Measurements from ENCODE around the gene THOC5.
"Not testable (repeated sequence)": the region's sequence is repeated elsewhere in the genome, so short reads cannot be mapped to it uniquely, and the experiment has no call there.

Gene THOC5

GRCh38 chr22:29559853-29560252 is 6.3 kb upstream of the THOC5 start:
- DNase-seq (ENCODE audit: low read depth): no peak

DNA sequence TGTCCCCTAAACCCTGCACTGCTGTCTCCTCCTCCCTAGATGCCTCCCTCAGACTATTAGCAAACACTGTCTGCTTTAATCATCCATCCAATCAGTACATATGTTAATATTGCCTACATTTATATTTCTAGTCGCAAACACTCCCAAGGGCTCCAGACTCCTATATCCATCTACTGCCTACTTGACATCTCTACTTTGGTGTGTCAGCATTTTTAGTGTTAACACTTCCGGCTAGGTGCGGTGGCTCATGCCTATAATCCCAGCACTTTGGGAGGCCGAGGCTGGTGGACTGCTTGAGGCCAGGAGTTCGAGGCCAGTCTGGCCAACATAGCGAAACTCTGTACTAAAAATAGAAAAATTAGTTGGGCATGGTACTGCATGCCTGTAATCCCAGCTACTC is 5.5 kb upstream of the THOC5 start:
- no peak for DNase-seq (ENCODE audit: low read depth)

DNA sequence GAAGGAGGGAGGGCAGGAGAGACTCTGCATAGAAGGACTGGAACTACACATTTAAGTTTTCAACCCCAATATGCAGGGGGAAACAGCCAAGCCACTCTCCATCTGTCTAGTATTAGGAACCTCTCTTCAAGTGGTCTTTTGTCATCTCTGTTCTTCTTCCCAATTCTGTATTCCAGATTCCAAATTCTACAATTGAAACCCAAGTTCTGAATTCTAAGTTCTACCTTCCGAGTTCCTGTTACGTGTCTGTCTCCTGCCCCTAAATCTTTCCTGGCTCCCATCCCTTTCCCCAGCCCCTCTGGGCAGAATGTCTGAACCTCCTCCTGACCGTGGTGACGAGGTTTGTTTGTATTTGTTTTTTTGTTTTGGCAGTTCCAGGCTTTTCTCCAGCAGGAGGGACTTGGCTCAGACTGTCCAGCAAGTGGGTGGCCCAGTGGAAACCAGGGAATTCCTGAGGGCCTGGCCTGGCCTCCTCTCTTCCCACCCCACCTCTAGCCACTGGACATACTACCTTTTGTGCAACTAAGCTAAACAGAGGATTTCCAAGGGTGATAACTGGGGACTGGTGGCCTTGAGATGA is 1.6 kb upstream of the THOC5 start:
- DNase-seq (ENCODE audit: low read depth): no peak

- DNase-seq (ENCODE audit: low read depth): not testable (repeated sequence)
Measured at GRCh38 chr22:29552357-29552756, 1.2 kb downstream of the THOC5 start.

DNA sequence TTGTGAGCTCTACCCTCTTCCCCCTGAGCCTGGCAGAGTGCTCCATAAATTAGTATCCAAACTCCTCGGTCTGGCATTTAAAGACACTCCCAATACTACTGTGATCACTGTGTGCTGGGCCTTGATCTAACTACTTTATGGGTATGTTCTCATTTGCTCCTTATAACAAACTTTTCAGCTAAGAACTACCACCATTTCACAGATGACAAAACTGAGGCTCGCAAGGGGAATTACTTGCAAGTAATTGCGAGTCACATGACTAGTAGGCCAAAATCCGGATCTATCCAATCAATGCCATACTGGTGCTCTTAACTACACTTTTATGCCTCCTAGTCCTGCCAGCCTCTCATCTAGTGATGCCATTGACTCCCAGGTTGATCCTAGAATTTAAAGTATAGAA is 3.6 kb downstream of the THOC5 start:
- DNase-seq (ENCODE audit: low read depth): no peak

GRCh38 chr22:29545045-29545444 is 8.5 kb downstream of the THOC5 start:
- not testable (repeated sequence) for DNase-seq (ENCODE audit: low read depth)

DNA sequence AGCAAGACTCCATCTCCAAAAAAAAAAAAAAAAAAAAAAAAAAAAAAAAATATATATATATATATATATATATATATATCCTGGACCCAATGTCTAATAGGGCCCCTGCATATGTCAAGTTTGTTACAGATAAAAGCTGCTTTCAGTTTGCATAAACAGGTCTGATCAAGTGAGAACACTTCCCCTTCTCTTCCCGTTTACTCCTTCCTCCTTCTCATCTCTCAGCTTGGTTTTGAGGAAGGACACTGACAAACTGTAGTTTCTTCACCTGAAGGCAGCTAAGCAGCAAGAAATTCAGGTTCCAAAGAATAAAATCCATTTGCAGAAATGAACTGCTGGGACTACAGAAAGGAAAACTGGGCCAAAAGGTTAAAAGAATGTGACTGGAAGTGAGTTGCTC is 11.7 kb downstream of the THOC5 start:
- no peak for DNase-seq (ENCODE audit: low read depth)

DNA sequence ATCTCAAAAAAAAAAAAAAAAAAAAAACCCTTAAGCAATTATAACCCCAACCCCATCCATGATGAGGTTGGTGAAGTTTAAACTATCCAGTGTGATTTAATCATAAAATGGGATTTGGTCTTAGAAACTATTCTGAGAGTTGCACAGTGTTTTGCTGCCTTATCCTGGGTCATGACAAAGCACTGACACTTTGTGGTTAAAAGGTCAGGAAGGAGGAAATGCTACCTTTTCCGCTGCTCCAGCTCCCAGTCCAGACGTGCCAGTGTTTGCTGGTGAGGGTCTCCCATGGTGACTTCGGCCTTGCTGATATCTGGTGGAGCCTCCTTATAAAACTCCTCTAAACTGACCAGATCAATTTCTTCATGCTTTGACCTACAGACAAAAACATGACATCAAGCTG is 14.5 kb downstream of the THOC5 start:
- DNase-seq (ENCODE audit: low read depth): no peak

DNA sequence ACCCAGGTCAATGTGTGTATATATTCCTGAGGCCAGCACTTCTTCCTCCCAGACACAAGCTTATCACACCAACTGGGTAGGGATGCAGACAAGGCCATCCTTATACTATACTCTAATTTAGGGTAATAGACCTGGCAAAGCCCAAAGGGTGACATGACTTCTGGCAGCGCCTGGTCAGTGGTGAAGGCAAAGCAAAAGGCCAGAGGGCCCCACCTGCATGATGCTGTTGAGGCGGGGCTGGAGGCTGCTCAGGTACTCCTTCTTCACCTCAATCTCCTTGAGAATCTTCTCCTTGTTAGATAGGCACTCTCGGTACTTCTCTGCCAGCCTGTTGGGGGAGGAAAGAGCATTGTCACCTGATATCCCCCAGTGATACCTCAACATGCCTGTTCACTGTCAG is 17.1 kb downstream of the THOC5 start:
- no peak for DNase-seq (ENCODE audit: low read depth)

GRCh38 chr22:29531419-29531818 is 22.1 kb downstream of the THOC5 start:
- no peak for DNase-seq (ENCODE audit: low read depth)

DNA sequence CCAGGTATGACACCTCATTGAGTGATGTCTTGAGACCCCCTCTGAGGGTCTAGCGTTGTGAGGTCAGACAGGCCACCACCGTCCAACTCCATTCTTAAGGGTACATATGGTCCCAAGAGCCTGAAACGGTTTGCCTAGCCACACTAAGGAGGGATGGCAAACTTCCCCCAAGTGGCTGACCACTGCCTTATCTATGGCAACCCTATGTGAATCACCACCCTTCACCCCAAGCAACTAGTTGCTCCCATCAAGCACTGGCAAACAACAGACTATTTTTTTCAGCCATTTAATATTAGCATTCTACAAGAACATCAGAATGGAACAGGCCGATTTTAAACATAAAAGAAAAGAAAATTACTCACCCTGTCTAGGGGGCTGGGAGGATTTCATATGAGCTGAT is 22.8 kb downstream of the THOC5 start:
- no peak for DNase-seq (ENCODE audit: low read depth)

DNA sequence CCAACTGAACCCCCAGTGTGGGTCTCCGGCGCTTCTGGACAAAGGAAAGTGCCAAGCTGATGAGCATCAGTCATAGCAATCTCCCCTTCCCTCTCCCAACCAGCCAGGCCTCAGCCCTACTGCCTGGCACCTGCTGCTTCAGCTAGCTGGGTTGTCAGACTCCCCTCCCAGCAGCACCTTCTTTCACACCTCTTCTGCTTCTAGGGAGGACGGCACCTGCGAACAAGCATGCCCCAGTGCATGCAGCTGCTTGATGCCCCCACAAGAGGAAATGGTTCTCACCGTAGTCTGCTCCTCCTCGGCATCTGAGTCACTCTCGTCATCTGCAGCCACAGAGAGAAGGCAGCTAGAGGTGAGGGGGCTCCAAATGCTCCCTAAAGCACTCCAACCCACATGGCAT is 25.4 kb downstream of the THOC5 start:
- DNase-seq (ENCODE audit: low read depth): no peak

GRCh38 chr22:29524442-29525191 is 28.9 kb downstream of the THOC5 start:
- DNase-seq (ENCODE audit: low read depth): no peak

- no peak for DNase-seq (ENCODE audit: low read depth)
Measured at GRCh38 chr22:29523761-29524160, 29.8 kb downstream of the THOC5 start.

- DNase-seq (ENCODE audit: low read depth): no peak
Measured at GRCh38 chr22:29521526-29521925, 32.0 kb downstream of the THOC5 start.

DNA sequence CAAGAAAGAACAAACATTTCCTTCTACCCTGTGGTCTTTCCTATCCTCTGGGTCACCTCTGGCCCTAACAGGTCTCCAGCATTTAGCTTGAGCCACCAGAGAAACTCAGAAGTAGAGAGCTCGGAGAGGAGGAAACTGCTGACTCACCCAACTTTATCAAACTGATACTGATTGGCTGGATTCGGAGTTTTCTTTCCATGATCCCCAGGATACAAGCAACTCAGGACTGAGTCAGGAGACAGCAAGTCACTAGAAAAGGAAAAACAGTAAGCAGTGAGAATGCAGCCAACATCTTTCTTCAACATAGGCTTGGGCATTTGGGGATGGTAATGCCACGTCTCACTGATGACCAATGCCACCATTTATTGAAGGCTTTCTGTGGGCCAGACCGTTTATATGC is 32.7 kb downstream of the THOC5 start:
- DNase-seq (ENCODE audit: low read depth): no peak

DNA sequence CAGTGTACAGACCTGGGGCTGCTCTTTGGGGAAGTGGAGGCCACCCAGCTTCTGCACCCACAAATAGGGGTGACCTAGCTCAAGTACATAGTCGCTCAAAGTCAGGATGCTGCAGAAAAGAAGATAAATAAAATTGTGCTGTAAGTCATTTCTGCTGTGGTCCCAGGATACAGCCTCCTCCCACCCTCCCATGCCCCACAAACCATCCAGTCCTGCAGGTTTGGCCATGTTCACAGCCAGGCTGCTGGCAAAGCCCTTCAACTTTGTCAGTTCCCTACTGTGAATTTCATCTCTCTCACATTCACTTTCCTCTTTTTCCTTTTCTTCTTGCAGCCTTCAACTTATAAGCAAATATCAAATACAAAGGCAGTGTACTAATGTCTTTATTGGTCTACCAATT is 33.6 kb downstream of the THOC5 start:
- DNase-seq (ENCODE audit: low read depth): no peak

DNA sequence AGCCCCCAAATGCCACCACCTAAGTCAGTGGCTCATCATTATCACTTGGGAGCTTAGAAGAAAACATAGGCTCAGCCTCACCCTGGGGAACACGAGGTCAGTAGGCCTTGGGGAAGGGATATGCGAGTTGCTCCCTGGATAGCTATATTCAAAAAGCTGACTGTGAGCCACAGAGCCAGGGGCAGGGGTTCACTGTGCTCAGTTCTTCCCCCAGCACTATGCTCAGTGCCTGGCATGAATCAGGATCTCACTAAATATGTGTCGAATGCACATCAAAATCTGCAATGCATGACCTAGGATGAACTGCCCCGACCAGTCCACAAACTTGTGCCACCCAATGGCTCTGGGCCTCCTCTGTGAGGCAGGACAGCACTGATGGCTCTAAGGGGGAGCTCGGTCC is 35.1 kb downstream of the THOC5 start:
- no peak for DNase-seq (ENCODE audit: low read depth)

- no peak for DNase-seq (ENCODE audit: low read depth)
Measured at GRCh38 chr22:29517215-29517908, 36.2 kb downstream of the THOC5 start.

DNA sequence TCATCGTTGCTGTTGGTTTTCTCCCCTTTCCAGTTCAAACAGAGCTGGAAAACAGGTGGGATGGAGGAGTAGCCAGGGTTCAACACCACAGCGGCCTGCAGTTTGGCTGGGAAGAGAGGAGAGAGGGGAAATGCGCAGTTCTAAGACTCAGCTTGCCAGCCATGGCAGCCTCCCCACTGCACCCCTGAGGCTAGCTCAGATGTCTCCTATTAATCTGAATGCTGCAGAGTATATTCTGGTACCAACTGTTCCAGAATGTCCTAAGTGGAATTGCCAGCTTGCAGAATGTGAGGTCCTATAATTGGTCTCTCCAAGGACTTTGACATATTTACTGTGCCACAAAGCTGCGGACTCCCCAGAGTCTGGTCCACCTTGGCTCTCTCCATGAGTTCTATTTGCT is 41.5 kb downstream of the THOC5 start:
- DNase-seq (ENCODE audit: low read depth): no peak

GRCh38 chr22:29511126-29511862 is 42.3 kb downstream of the THOC5 start:
- DNase-seq (ENCODE audit: low read depth): no peak

- no peak for DNase-seq (ENCODE audit: low read depth)
Measured at GRCh38 chr22:29510542-29510941, 43.0 kb downstream of the THOC5 start.

GRCh38 chr22:29509815-29510214 is 43.7 kb downstream of the THOC5 start:
- no peak for DNase-seq (ENCODE audit: low read depth)

All from stimulated activated CD8-positive, alpha-beta memory T cell treated with anti-CD3 and anti-CD28 coated beads, Interleukin-15, amount 100 ng/mL, for 1 hour (primary cell).